Calu3 (cell line): Measurements from ENCODE around the gene CLCN7. TPM values are rescaled to one million over a fixed set of nuclear protein-coding genes. Genes with fewer than 3 reads are reported as not detected.

Experiments
- BruUV-seq: library from RNA; stranded (reverse); fragments of 400-500 nt; replicated peaks from 2 replicates; lab custom pipeline; 2021; lab: Mats Ljungman, UMichigan
- CTCF ChIA-PET: fragments of 300-600 bp; sonication (Branson Sonifier 250); formaldehyde crosslinking; loops from one replicate; lab custom pipeline; 2022; ENCODE audit warnings: antibody characterized with exemption; lab: Charles Lee
- DNase-seq: peaks from one replicate; pipeline ENCODE4 v3.0.0; 2022
- H3K27ac Mint-ChIP-seq: one replicate; pipeline ENCODE4 v1.8.0; 2022; ENCODE audit warnings: mixed read lengths; ENCODE audit not compliant: unreplicated experiment
- H3K27me3 Mint-ChIP-seq: one replicate; pipeline ENCODE4 v1.8.0; 2022; ENCODE audit warnings: mixed read lengths; ENCODE audit not compliant: unreplicated experiment
- H3K36me3 Mint-ChIP-seq: one replicate; pipeline ENCODE4 v1.8.0; 2022; ENCODE audit warnings: mild to moderate bottlenecking, moderate library complexity, mixed read lengths; ENCODE audit not compliant: insufficient read depth, unreplicated experiment
- H3K4me1 Mint-ChIP-seq: one replicate; pipeline ENCODE4 v1.8.0; 2022; ENCODE audit warnings: mild to moderate bottlenecking, low read depth, mixed read lengths; ENCODE audit not compliant: unreplicated experiment
- H3K4me3 Mint-ChIP-seq: one replicate; pipeline ENCODE4 v1.8.0; 2022; ENCODE audit warnings: mild to moderate bottlenecking, low read depth, moderate library complexity, mixed read lengths; ENCODE audit not compliant: unreplicated experiment
- H3K9me3 Mint-ChIP-seq: one replicate; pipeline ENCODE4 v1.8.0; 2022; ENCODE audit warnings: low read depth, mixed read lengths; ENCODE audit not compliant: unreplicated experiment
- CTCF ChIP-seq: fragments of 200-600 bp; IDR thresholded peaks from one replicate; pipeline ENCODE4 v1.8.0; 2022; ENCODE audit warnings: antibody characterized with exemption; ENCODE audit not compliant: unreplicated experiment
- intact Hi-C: fragments of 100-400 bp; cut with micrococcal nuclease; formaldehyde crosslinking; loops from one replicate; pipeline ENCODE4 v1.10.0; 2022; ENCODE audit not compliant: unreplicated experiment
- total RNA-seq: library from RNA; stranded (reverse); gene quantifications from 2 replicates; pipeline ENCODE4 v1.2.3, GENCODE V29; 2022

The CLCN7 gene
- total RNA-seq, 1 experiment from 2014 or later, result 117 TPM

- Mint-ChIP-seq H3K36me3 (no peaks in the 10 kb centered on the region), H3K27ac (no peak overlapping the region), H3K4me3 (no peak overlapping the region), H3K4me1 (peaks cover 3% of the 10 kb centered on the region), H3K9me3 (no peaks in the 10 kb centered on the region), H3K27me3 (no peaks in the 10 kb centered on the region)
- no peak for DNase-seq
- no peak for TF ChIP-seq CTCF
- no TSS peak for BruUV-seq
- intact Hi-C loops, result no loop called here
- CTCF ChIA-PET, result no interaction called here
Measured at GRCh38 chr16:1464894-1465566, 9.8 kb downstream of the CLCN7 start.

- intact Hi-C loops, result no loop called here
- no peaks in the 10 kb centered on the region for H3K9me3 Mint-ChIP-seq
- no peak for DNase-seq
- BruUV-seq, result no TSS peak
- CTCF ChIA-PET, result interaction anchor here (0.7 kb wide), 1 partner anchor 27 kb away, joined by 3 read pairs; no protein-coding TSS in a partner anchor
- H3K4me1 Mint-ChIP-seq, result no peaks in the 10 kb centered on the region
- no peaks in the 10 kb centered on the region for H3K36me3 Mint-ChIP-seq
- no peak for TF ChIP-seq CTCF
- H3K27me3 Mint-ChIP-seq, result no peaks in the 10 kb centered on the region
- no peak overlapping the region for H3K27ac Mint-ChIP-seq
- no peak overlapping the region for H3K4me3 Mint-ChIP-seq
Measured at GRCh38 chr16:1464196-1464893, 10.5 kb downstream of the CLCN7 start.

- H3K27ac Mint-ChIP-seq, result no peak overlapping the region
Measured at GRCh38 chr16:1461146-1461545, 13.7 kb downstream of the CLCN7 start.

GRCh38 chr16:1460602-1461138 lies 14.2 kb downstream of the CLCN7 start:
- intact Hi-C loops, result no loop called here
- CTCF ChIA-PET, result no interaction called here
- H3K36me3 Mint-ChIP-seq, result peaks cover 4% of the 10 kb centered on the region
- no peaks in the 10 kb centered on the region for H3K4me1 Mint-ChIP-seq
- no peak for DNase-seq
- no peak overlapping the region for H3K27ac Mint-ChIP-seq
- BruUV-seq, result no TSS peak
- no peak overlapping the region for H3K4me3 Mint-ChIP-seq
- no peaks in the 10 kb centered on the region for H3K27me3 Mint-ChIP-seq
- no peak for TF ChIP-seq CTCF
- H3K9me3 Mint-ChIP-seq, result no peaks in the 10 kb centered on the region

More at GRCh38 chr16:1461146-1461545, 13.7 kb downstream of the CLCN7 start:
- BruUV-seq, result no TSS peak
- no peaks in the 10 kb centered on the region for H3K9me3 Mint-ChIP-seq
- no peak for DNase-seq
- intact Hi-C loops, result no loop called here
- H3K4me1 Mint-ChIP-seq, result no peaks in the 10 kb centered on the region
- no peaks in the 10 kb centered on the region for H3K27me3 Mint-ChIP-seq
- no peak overlapping the region for H3K4me3 Mint-ChIP-seq
- TF ChIP-seq CTCF, result no peak
- CTCF ChIA-PET, result no interaction called here
- H3K36me3 Mint-ChIP-seq, result peaks cover 4% of the 10 kb centered on the region
